GM19035 (cell line): ENCODE measurements around the gene HES5.

Experiments
- ATAC-seq: cut with Tn5 transposase; IDR thresholded peaks from one replicate; pipeline ENCODE4 v1.9.1; 2021; ENCODE audit not compliant: unreplicated experiment

Gene HES5

DNA sequence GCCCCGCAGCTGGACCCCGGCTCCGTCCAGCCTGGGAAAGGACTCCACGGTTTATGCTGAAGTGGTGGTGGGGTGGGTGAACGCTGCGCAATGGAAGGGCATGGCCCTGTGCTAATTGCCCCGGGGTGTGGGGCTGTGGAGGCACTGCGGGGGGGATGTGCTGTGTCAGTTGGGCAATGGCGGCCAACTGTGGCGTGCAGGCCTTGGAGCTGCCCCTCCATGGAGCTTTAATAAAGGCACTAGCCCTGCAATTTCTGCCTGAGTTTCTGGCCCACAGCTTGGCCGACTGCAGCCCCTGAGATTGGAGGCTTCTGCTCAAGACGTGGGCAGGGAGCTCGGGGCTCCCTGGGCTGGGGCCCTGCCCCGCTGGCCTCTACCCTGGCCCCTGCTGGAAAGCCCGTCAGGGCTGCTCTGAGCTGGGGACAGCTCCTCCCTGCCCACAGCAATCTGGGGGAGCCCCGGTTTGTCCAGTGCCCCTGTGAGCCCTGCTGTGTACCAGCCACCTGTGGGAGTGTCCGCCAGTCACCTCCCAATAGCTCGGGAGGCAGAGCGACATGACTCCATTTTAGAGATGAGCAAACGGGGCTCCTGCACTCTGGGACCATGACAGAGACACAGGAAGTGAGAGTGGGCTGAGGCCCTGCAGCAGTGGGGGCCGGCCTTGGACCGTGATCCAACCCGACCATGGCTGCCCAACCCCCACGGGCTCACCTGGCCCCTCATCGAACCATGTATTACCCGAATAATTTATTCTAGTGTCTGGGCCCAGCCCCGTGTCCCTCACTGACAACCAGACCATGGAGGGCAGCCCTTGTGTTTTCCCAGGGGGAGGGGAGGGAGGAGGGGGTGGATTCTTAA lies 17.4 kb upstream of the HES5 start:
- no peak for ATAC-seq

DNA sequence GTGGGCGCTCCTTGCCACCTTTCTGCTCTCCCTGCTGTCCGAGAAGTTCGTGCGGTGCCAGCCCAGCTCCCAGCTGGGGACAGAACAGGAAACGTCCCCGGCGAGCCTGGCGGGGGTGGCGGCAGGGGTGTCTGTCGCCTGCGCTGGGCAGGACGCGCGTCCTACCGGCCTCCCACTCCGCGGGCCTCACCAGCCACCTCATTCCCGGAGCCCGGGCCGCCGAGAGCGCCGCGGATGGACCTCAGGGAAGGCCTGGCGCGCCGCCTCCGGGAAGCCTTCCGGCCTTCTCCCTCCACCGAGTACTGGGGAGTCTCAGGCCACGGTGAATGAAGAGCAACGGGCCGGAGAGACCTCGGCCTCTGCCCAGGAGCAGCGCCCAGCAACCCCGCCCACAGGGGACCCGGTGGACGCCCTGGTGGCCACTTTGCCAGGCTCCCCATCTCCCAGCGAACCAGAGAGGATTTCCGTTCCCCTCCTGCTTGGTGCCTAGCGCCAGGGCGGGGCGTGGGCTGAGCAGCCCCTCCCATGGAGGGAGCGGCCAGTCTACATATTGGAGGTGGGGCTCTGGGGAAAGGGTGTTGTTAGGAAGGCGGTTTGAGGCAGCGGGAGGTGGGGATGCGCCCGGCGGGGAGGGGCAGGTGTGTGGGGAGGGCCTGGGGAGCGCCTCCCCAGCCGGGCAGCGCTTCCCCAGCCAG lies 16.6 kb upstream of the HES5 start:
- ATAC-seq: peak; percentile 35

DNA sequence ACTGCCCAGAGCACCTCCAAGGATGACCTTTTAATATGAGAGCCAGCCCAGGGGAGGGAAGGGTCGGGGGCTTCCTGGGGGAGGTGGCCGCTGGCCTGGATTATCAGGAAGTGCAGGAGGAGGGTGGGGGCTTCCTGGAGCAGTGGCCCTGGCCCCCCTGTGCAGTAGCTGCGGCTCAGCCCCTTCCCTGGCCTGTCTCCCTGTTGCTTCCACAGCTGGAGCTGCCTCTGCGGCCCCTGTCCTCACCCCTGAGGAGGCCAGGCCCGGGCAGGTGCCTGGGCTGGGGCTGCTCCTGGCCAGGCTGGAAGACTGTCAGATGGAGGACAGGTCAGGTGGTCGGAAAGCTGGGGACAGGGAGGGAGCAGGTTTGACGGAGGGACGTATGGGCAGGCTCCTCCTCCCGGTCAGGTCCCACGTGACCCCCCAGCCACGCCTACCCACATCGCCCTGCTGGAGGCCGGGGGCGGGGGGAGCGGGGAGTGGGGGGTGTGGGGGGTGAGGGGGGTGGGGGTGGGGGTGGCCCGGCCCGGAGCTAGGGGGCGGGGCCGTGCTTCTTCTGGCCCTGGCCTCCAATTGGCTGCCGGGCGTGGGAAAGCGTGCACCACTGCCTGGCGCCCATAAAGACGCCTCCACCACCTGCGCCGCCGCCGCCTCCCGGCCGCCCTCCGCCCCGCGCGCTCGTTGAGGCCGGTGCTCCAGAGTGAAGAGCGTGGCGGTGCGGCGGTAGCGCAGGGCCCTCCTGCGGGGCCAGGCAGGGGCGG lies 15.9 kb upstream of the HES5 start:
- ATAC-seq: peak; percentile 36

DNA sequence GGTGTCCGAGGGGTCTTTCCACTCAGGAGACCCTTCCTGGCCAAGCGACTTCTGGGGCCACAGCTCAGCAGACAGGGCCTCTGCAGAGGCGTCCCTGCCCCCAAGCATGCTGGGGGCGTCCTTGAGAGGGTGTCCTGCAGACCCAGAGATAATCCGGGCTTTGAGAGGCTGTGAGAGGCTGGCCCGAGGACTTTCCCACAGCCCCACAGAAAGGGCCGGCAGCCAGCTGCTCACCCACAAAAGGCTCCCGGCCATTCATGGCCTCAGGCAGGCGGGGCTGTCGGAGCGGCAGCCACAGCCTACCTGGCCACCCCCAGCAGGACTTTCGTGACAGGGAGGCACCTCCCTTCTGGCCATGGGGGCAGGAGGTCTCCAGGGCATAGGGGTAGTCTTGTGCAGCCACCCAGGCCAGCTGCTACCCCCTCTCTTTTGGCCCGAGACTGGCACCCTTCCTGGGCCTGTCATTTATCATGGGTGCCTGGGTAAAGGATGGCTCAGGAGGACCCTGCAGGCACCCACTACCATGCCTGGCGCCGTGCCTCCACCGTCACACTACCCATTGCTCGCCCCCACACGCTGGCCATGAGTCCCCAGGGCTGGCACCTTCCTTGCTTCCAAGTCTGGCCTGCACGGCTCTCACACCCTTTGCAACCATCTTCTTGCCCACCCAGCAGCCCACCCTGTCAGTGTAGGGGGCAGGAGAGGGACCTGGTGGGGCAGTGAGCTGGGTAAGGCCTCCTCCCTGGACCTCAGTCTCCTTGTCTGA lies 15.0 kb upstream of the HES5 start:
- no peak for ATAC-seq

DNA sequence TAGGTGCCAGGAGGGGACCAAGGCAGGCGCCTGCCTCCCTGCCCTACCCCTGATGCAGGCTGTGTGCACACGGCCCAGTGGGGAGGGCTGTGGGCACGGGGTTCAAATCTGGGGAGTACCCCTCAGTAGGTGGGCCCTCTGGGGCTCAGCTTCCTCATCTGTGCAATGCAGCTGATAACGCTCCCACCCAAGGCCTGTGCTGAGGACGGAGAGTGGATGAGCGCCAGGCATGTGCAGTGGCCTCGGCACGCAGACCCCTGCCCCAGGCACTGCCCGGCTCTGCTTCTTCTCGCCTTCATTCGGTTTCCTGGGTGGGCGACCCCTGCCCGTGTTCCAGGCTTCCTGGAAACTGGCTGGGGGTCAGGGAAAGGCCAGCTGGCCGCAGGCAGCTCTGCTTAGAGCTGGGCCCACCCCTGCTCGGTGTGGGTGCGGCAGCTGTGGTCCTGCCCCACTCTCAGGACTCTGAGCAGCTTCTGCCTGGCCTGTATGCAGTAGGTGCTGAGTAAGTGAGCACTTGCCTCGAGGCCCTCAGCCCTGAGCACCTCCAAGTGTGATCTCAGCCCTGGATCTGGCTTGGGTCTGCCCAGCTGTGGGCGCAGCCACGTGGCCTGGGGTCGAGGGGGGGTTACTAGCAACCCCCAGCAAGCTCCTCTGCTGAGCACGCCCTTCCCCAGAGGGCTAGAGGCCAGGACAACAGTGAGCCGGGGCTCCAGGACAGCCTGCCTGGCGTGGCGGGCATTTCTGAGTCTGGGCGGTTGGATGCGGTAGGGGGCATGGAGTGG lies 14.2 kb upstream of the HES5 start:
- ATAC-seq: no peak

DNA sequence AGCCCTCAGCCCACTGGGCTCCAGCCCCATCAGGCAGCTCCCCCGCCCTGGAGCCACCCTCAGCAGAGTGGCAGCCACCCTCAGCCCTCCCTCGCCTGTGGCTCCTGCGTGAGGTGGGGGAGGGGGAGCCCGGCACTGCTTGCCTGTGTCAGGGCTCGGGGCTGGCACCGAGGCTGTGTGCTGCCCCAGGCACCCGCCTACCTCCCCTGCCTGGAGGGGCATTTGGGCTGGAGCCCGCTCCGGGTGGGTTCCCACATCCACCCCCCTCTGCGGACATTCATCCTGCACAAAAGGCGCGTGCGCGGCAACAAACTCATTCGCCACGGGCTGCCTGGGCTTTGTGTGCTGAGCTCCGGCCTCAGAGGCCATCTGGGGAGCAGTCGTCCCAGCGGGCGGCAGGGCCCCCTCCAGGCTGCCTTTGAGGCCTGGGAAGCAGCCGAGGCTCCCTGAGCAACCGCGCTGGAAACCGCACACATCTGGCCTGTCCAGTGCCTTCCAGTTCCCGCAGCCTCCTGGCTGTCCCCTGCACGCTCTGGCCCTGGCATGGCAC lies 13.6 kb upstream of the HES5 start:
- no peak for ATAC-seq

DNA sequence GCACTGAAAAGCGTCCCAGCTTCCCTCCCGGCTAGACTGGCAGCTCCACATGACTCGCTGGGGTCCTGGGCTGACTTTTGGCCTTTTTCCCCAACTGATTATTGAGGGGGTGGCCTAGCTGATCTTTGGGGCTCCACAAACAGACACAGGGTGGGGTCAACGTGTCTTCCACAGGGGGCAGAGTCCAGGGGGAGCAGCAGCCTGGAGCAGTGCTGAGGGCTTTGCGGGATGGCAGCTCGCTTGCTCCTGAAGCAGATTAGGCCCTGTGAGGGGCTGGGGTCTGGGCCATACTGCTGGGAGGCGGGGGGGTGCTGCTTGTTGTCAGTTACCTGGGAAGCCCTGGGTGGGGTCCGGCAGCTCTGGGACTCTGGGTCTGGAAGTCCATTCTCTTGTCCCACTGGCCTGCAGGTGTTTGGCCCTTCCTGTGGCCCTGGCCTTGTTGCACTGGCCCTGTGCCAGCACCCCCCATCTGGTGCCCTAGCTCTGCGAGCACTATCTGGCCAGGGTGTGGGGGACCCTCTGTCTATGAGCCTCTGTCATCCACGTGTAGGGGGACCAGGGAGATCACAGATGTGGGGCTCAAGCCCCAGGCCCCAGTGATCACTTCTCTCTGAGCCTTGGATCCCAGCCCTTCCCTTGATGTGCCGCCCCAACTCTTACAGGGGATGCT lies 12.3 kb upstream of the HES5 start:
- ATAC-seq: no peak

DNA sequence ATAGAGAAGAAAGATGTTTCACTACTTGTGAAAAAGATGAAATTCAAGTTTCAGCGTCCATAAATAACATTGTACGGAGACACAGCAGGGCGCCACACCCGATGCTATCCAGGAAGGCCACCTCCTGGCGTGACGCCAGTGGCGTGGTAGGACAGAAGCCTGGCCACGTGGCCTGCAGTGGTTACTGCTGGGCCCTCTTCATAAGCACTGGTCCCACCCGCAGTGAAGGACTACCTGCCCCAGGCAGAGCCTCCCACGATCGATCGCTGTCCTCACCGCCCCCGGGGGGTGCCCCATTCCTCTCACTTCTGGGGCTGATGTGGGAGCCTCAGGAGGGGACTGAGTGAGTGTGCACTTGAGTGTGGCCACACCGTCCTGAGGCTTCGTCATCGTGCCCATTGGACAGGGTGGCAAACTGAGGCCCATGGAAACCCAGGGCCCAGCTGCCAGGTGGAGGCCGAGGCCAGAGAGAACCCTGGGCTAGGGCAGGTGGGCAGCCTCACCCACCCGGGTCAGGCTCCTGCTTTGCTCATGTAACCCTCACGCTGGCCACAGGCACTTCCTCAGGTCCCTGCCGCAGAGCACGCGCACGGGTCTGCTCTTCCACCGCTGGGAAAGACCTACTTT lies 11.7 kb upstream of the HES5 start:
- no peak for ATAC-seq

DNA sequence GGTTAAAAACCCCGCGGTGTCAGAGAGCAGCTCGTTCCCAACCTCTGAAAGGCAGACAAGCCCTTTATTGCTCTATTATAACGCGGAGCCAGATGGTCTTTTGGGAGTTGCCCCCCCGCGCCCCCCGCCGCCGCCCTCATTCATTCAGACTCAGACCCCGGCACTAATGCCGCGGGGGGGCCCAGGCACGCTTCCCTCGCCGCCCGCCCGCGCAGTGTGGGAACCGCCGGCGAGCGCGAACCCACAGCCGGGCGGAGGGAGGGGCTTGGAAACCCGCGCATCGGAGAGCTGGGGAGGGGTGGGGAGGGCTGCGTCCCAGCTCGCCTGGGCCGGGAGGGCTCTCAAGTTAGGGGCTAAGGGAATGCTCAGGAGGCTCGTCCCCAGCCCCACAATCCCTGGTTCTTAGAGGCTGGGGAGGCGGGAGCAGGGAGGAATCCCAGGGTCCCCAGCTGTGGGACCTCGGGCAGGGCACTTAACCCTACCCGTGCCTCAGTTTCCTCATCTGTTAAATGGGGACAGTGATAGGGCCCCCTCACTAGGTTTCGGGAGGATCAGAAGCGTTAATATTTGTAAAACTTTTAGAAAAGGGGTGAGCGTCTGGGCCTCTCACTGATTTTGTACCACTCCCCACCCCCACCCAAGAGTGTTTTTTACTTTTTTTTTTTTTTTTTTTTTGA lies 10.9 kb upstream of the HES5 start:
- ATAC-seq: no peak

DNA sequence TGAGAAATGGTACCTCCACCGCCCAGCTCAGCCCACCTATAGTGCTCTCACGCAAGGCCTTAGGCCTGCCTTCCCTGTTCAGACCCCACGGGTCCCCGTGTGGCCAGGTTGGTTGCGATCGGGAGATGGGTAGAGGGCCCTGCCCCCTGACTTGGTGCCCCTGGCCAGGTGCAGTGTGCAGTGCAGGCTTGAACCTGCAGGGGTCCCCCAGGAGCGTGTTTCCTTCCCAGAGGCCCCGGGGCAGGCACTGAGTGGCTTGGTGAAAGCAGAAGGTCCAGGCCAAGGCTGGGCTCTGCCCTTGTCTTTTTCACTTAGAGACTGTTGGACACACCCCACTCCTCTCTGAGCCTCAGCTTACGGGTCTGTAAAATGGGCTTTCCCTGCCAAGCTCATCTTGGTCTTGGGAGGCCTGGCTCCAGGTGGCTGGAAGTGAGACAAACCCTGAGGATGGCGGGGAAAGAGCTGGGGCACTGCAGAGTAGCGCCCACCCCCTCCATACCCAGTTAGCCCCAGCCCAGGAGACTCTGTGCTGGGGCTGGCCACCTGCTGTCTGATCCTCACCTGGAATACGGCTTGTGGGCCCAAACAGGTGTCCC lies 9.3 kb upstream of the HES5 start:
- no peak for ATAC-seq

DNA sequence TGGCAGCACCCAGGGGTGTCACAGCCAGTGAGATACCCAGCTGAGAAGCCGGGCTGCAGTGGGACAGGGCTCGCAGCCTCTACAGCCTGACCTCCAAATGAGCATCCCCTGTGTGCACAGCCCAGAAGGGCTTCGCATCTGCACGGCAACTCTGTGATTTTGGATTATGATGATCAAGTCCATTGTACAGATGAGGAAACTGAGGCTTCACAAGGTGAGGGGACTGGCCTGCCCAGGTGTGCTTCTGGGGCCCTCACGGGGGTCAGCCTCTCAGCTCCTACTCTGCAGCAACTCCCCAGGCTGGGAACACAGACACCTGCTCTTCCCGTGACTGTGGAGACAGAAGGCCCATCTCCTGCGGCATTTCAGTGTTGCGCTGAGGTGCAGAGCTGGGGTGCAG lies 8.8 kb upstream of the HES5 start:
- ATAC-seq: no peak

DNA sequence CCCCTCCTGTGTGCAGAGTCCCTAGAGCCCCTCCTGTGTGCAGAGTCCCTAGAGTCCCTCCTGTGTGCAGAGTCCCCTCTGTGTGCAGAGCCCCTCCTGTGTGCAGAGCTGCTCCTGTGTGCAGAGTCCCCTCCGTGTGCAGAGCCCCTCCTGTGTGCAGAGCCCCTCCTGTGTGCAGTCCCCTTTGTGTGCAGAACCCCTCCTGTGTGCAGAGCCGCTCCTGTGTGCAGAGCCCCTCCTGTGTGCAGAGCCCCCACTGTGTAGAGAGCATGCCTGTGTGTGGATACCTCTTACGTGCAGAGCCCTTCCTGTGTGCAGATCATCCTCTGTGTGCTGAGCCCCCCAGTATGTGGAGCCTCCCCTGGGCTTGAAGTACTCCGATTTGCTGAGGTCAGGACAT lies 8.3 kb upstream of the HES5 start:
- ATAC-seq: no peak

DNA sequence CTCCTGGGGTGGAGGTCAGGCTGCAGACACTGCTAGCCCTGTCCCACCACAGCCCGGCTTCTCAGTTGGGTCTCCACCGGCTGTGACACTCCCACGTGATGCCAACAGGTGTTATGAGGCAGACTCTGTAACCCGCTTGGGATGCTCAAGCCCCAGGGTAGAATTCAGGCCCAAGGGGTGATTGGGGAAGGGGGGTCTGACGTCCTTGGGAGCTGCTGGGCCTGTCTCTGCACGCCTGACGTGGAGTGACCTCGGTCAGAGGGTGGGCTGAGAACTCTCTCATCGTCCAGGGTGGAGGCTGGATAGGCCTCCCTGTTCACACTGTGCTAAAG lies 7.7 kb upstream of the HES5 start:
- no peak for ATAC-seq

DNA sequence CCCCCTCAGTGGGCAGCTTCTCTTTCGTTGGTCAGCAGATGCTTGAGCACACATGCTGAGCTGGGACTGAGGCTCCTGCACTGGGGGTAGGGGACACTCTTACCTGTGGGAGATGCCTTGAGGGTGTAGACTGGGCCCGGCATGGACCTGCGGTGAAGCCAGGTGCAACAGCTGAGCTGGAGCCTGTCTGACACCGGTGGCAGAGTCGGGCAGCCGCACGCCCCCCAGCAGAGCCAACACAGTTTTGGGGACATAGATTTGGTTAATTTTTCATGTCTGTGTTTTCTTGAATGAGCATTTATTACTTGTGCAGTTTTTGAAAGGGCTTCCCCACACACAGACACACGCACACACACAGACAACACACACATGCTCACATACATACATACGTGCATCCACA lies 5.9 kb upstream of the HES5 start:
- ATAC-seq: no peak

DNA sequence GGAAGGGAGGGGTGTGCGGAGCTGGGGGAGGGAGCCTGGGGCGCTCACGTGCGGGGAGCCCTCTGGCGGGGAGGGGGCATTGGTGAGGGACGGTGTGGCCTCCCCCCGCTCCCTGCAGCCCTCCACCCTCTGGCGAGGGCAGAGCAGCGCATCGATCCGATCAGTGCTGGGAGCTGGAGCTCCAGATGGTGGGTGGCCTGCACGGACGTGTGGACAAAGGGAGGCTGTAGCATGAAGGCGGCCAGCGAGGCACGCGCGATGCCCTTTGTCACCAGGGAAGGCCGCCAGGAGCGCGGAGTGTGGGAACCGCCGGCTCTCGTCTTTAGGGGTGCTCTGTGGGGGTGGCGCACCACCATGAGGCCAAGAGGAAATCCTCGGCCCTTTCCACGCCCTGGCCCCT lies 5.4 kb upstream of the HES5 start:
- ATAC-seq: no peak

DNA sequence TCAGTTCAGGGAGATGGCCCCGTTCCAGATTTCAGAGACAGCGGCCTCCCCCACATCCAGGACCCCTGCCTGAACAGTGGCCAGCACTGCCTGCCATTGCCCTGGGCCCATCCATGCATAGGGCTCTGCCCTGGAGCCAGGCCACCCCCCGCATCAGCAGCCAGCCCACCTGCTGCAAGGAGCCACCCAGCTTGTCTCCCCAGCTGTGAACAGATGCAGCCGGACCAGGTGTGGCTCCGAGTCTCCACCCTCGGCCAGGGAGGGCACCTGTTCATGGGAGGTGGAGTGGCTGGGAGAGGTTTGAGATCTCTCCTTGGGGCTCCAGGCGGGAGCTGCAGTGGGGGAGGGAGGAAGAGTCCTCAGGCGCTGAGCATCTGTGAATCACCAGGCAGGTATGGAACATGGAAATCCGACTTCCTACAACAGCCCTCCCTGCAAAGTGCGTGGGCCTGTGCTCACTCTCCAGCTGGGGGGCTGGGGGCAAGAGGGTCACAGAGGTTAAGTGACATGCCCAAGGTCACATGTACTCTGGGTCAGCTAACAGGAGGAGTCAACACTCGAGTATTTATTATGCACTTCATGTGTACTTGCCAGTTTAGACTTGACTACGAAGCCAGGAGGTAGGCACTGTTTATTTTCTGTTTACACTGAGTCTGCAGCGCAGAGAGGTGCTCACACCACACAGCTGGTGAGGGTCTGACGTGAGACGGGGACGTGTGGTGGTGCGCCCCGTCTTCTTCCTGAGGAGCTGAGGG lies 4.8 kb upstream of the HES5 start:
- ATAC-seq: no peak

DNA sequence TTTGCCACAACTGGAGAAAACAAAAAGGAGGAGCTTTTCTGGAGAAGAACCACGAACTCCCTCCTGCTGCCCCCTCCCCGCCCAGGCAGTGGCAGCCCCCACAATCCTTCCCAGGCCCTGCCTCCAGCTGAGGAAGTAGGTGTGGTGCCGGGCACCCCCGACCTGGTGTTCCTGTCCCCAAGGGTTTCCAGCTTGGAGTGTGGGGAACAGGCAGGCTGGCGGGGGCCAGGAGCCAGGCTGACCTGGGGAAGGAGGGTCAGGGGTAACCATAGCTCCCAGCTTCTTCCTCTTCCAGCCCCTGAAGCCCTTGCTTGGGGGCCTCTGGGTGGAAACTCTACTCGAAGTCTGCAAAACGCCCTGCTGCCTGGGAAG lies 4.2 kb upstream of the HES5 start:
- ATAC-seq: no peak

DNA sequence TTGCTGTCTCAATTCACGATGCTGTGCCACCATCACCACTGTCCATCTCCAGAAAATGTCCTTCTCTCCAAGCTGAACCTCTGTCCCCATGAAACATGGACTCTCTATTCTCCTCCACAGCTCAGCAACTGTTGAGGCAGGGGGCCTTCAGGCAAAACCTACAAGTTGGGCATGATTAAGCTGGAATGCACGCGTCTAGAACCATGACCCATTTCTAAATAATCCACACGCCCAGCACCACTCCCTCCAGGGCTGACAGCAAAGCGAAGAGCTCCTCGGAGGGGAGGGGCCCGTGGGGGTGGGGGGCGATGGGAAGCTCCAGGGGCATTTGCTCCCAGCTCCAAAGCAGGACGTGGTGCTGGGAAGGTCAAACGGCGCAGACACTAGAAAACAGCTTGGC lies 3.3 kb upstream of the HES5 start:
- no peak for ATAC-seq
